SK-N-SH (cell line): ENCODE measurements around the gene ABLIM1. TPM values are rescaled to one million over a fixed set of nuclear protein-coding genes. Genes with fewer than 3 reads are reported as not detected.

Source experiments
- CTCF ChIA-PET: fragments of 300-600, 350-600 bp; formaldehyde crosslinking; extraction: SDS; loops from one replicate; lab custom pipeline; 2021; lab: Yijun Ruan, JAX
- POLR2A ChIA-PET: fragments of 350-600 bp; sonication (Branson Sonifier 250); formaldehyde crosslinking; extraction: SDS; loops from one replicate; lab custom pipeline; 2020; ENCODE audit warnings: antibody characterized with exemption, inconsistent platforms; lab: Yijun Ruan, JAX
- DNase-seq: peaks from one replicate; pipeline ENCODE4 v3.0.0; 2012
- H2AFZ ChIP-seq: fragments of 200-600 bp; sonication (generic); 2 replicates; pipeline ENCODE4 v1.8.1; 2016; ENCODE audit warnings: antibody characterized with exemption, mild to moderate bottlenecking, low read depth
- H3F3A ChIP-seq: fragments of 200-600 bp; sonication (generic); replicated peaks from 2 replicates; pipeline ENCODE3; 2016; ENCODE audit warnings: antibody characterized with exemption, mild to moderate bottlenecking; ENCODE audit not compliant: insufficient read depth
- H3K27ac ChIP-seq, 2 experiments: fragments of 200-500 bp in 1 of 2; fragments of 200-600 bp in 1 of 2; sonication (Bioruptor generic) in 1 of 2; sonication (generic), shearing (Covaris generic) in 1 of 2; 2 replicates each; pipeline versions ENCODE4 v1.5.1 to v1.6.1; 2014 to 2016; ENCODE audit warnings: low read depth in 2 of 2, inconsistent platforms in 1 of 2, low read length in 1 of 2, mild to moderate bottlenecking in 1 of 2, mixed read lengths in 1 of 2
- H3K27me3 ChIP-seq: fragments of 200-600 bp; sonication (generic), shearing (Covaris generic); 2 replicates; pipeline ENCODE4 v1.6.1; 2016; ENCODE audit warnings: mixed run types; ENCODE audit not compliant: insufficient read depth
- H3K36me3 ChIP-seq, 2 experiments: fragments of 200-500 bp in 1 of 2; fragments of 200-600 bp in 1 of 2; sonication (Bioruptor generic) in 1 of 2; sonication (generic) in 1 of 2; replicated peaks in 1 of 2; 2 replicates each; pipeline versions ENCODE3 to v1.5.1; 2014 to 2016; ENCODE audit warnings: low read length in 1 of 2, mild to moderate bottlenecking in 1 of 2; ENCODE audit not compliant: insufficient read depth in 2 of 2, control insufficient read depth in 1 of 2
- H3K4me1 ChIP-seq, 2 experiments: fragments of 200-500 bp in 1 of 2; fragments of 200-600 bp in 1 of 2; sonication (Bioruptor generic) in 1 of 2; sonication (generic), shearing (Covaris generic) in 1 of 2; 2 replicates each; pipeline versions ENCODE4 v1.5.1 to v1.6.1; 2014 to 2016; ENCODE audit warnings: low read depth in 1 of 2, low read length in 1 of 2, mixed run types in 1 of 2; ENCODE audit not compliant: insufficient read depth in 2 of 2, control insufficient read depth in 1 of 2
- H3K4me2 ChIP-seq: fragments of 200-600 bp; sonication (generic), shearing (Covaris generic); 2 replicates; pipeline ENCODE4 v1.6.1; 2017; ENCODE audit warnings: mixed run types
- H3K4me3 ChIP-seq, 2 experiments: fragments of 200-500 bp in 1 of 2; fragments of 200-600 bp in 1 of 2; sonication (Bioruptor generic) in 1 of 2; sonication (generic), shearing (Covaris generic) in 1 of 2; 2 replicates each; pipeline versions ENCODE4 v1.5.1 to v1.8.1; 2014 to 2016; ENCODE audit warnings: low read depth in 2 of 2, inconsistent platforms in 1 of 2, low read length in 1 of 2, mild to moderate bottlenecking in 1 of 2, mixed read lengths in 1 of 2, moderate library complexity in 1 of 2
- H3K79me2 ChIP-seq: fragments of 200-600 bp; sonication (generic); 2 replicates; pipeline ENCODE4 v1.8.1; 2017; ENCODE audit warnings: mild to moderate bottlenecking; ENCODE audit not compliant: insufficient read depth
- H3K9ac ChIP-seq: fragments of 200-600 bp; sonication (generic); 2 replicates; pipeline ENCODE4 v1.6.1; 2017; ENCODE audit warnings: mixed run types
- H3K9me2 ChIP-seq: fragments of 200-600 bp; sonication (generic); 2 replicates; pipeline ENCODE4 v1.6.1; 2017; ENCODE audit warnings: mixed run types
- H3K9me3 ChIP-seq: fragments of 200-600 bp; sonication (generic); 2 replicates; pipeline ENCODE4 v1.6.1; 2017; ENCODE audit warnings: mixed run types, mild to moderate bottlenecking, moderate library complexity
- H4K20me1 ChIP-seq: fragments of 200-600 bp; sonication (generic); 2 replicates; pipeline ENCODE4 v1.6.1; 2017; ENCODE audit warnings: mild to moderate bottlenecking, mixed run types; ENCODE audit not compliant: insufficient read depth
- CHD2 ChIP-seq: fragments of 150-350 bp; IDR thresholded peaks from 2 replicates; pipeline ENCODE4 v1.6.1; 2018; ENCODE audit warnings: low read length; ENCODE audit not compliant: partially characterized antibody
- ELF1 ChIP-seq: IDR thresholded peaks from 2 replicates; pipeline ENCODE4 v1.4.0; 2012
- EP300 ChIP-seq, 2 experiments: IDR thresholded peaks; 2 replicates each; pipeline versions ENCODE4 v1.4.0 to v1.6.1; 2012; ENCODE audit warnings: borderline replicate concordance in 1 of 2, low read depth in 1 of 2, low read length in 1 of 2
- FOXJ3 ChIP-seq: sonication (generic); formaldehyde crosslinking; IDR thresholded peaks from 2 replicates; pipeline ENCODE4 v1.5.1; 2020; ENCODE audit warnings: mild to moderate bottlenecking, missing genetic modification reagents
- GATA2 ChIP-seq: sonication (generic); formaldehyde crosslinking; IDR thresholded peaks from 2 replicates; pipeline ENCODE4 v1.5.0; 2020; ENCODE audit warnings: mild to moderate bottlenecking, missing genetic modification reagents
- RFX5 ChIP-seq: IDR thresholded peaks from 2 replicates; pipeline ENCODE4 v1.6.1; 2012; ENCODE audit warnings: mild to moderate bottlenecking, improper control_type of control experiment, low read length
- RXRA ChIP-seq: IDR thresholded peaks from 2 replicates; pipeline ENCODE4 v1.4.0; 2012; ENCODE audit warnings: low read depth, mild to moderate bottlenecking, borderline replicate concordance
- SIN3A ChIP-seq: IDR thresholded peaks from 2 replicates; pipeline ENCODE4 v1.6.1; 2012; ENCODE audit warnings: low read depth, mild to moderate bottlenecking, low read length, moderate library complexity, borderline replicate concordance
- TEAD4 ChIP-seq: IDR thresholded peaks from 2 replicates; pipeline ENCODE4 v1.4.0; 2012; ENCODE audit warnings: mild to moderate bottlenecking, borderline replicate concordance; ENCODE audit not compliant: insufficient read depth
- YY1 ChIP-seq: IDR thresholded peaks from 2 replicates; pipeline ENCODE4 v1.4.0; 2012; ENCODE audit warnings: low read depth, mild to moderate bottlenecking
- WGBS: methylation state at CpG from one replicate; pipeline ENCODE4 v1.1.6; 2017; ENCODE audit warnings: low lambda C conversion rate; 5-methylcytosine and 5-hydroxymethylcytosine counted together
- polyA plus RNA-seq, 3 experiments: library from polyadenylated mRNA; depleted of rRNA; stranded (reverse); fragments of >200 nt; gene quantifications; 2 replicates each; pipeline ENCODE4 v1.2.3, GENCODE V29; 2012
- TF ChIP-seq, protein P1 (sequence below): IDR thresholded peaks from 2 replicates; pipeline ENCODE4 v1.4.0; 2012; ENCODE audit warnings: low read depth, borderline replicate concordance
- TF ChIP-seq, protein P2 (sequence below): IDR thresholded peaks from 2 replicates; pipeline ENCODE4; 2012

Gene ABLIM1
- polyA plus RNA-seq, 1 of the 3 experiments (the other 2 are of a cell fraction): 16.1 TPM

DNA sequence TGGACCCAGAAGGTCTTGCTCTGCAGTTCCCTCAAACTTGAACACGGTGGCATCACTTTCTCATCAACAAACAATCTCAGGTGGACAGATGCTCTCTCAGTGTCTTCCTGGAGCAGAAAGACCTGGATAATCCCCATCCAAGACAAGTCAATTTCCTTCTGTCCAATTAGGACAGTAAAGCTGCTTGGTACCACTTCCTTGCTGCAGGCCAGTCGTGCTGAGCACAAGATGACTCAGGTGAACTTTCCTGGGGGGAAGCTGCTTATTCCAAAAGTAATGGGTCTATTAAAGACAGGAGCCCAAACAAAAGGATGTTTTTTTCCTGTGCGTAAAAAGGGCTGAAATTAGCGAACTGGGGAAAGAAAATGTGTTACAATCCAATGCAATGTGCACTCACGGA, 146.2 kb downstream of the ABLIM1 start:
- H2AFZ ChIP-seq: no peak overlapping the region
- H3K9me3 ChIP-seq: no peaks in the 10 kb centered on the region
- TF ChIP-seq YY1 (no peak), RXRA (no peak), TEAD4 (no peak), GATA2 (no peak), EP300 (IDR thresholded peaks at IDR 0.05; ENCODE audit: borderline replicate concordance in 1 of 2, low read depth in 1 of 2, low read length in 1 of 2) (no peak), SIN3A (no peak), RFX5 (no peak), FOXJ3 (CRISPR knock-in tag) (no peak), CHD2 (no peak)
- TF ChIP-seq, protein P1, sequence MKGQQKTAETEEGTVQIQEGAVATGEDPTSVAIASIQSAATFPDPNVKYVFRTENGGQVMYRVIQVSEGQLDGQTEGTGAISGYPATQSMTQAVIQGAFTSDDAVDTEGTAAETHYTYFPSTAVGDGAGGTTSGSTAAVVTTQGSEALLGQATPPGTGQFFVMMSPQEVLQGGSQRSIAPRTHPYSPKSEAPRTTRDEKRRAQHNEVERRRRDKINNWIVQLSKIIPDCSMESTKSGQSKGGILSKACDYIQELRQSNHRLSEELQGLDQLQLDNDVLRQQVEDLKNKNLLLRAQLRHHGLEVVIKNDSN: no peak
- TF ChIP-seq, protein P2, sequence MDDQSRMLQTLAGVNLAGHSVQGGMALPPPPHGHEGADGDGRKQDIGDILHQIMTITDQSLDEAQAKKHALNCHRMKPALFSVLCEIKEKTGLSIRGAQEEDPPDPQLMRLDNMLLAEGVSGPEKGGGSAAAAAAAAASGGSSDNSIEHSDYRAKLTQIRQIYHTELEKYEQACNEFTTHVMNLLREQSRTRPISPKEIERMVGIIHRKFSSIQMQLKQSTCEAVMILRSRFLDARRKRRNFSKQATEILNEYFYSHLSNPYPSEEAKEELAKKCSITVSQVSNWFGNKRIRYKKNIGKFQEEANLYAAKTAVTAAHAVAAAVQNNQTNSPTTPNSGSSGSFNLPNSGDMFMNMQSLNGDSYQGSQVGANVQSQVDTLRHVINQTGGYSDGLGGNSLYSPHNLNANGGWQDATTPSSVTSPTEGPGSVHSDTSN: no peak
- 88% methylated on average over 5 of the region's 5 CpGs for WGBS
- H3K36me3 ChIP-seq: no peaks in the 10 kb centered on the region
- no peaks in the 10 kb centered on the region for H3K9me2 ChIP-seq
- H3K4me1 ChIP-seq: peaks cover 0 to 8% of the 10 kb centered on the region in 2 experiments; a peak in 1 of 4 replicates
- ChIA-PET CTCF (no interaction called here), POLR2A (no interaction called here)
- no peaks in the 10 kb centered on the region for H4K20me1 ChIP-seq
- no peaks in the 10 kb centered on the region for H3K27me3 ChIP-seq
- no peak overlapping the region for H3K4me2 ChIP-seq
- no peaks in the 10 kb centered on the region for H3K79me2 ChIP-seq
- H3F3A ChIP-seq: no peaks in the 10 kb centered on the region
- H3K4me3 ChIP-seq: no peak overlapping the region
- H3K27ac ChIP-seq: no peak overlapping the region
- no peak overlapping the region for H3K9ac ChIP-seq
- DNase-seq: no peak

DNA sequence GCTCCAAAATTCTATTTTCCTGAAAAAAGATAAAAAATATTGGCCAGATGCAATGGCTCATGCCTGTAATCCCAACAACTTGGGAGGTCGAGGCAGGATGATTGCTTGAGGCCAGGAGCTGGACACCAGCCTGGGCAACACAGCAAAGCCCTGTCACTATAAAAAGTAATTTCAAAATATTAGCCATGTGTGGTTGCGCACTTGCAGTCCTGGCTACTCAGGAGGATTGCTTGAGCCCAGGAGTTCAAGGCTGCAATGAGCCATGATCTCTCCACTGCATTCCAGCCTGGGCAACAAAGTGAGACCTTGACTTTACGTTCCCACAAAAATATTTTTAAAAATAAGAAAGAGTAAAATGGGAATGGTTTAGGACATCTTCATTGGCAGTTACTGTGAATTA, 149.7 kb downstream of the ABLIM1 start:
- WGBS: 93% methylated on average over 3 of the region's 3 CpGs
- H3K9me2 ChIP-seq: no peaks in the 10 kb centered on the region
- no peaks in the 10 kb centered on the region for H3K79me2 ChIP-seq
- H3K4me3 ChIP-seq: no peak overlapping the region
- no peak overlapping the region for H3K27ac ChIP-seq
- H3K27me3 ChIP-seq: no peaks in the 10 kb centered on the region
- no peak overlapping the region for H2AFZ ChIP-seq
- H3K9me3 ChIP-seq: no peaks in the 10 kb centered on the region
- CTCF ChIA-PET: interaction anchor here (0.8 kb wide), 1 partner anchor 257 kb away, joined by 3 read pairs; no protein-coding TSS in a partner anchor
- no peak overlapping the region for H3K9ac ChIP-seq
- TF ChIP-seq ELF1: no peak
- TF ChIP-seq, all 33 proteins: peak for 0
- H3K4me1 ChIP-seq: peaks cover 0 to 10% of the 10 kb centered on the region in 2 experiments; a peak in 1 of 4 replicates
- H3K36me3 ChIP-seq: peaks cover 0 to 2% of the 10 kb centered on the region in 2 experiments
- no peak for DNase-seq
- no peaks in the 10 kb centered on the region for H4K20me1 ChIP-seq
- H3F3A ChIP-seq: no peaks in the 10 kb centered on the region
- POLR2A ChIA-PET: no interaction called here
- no peak overlapping the region for H3K4me2 ChIP-seq
